ENCODE measurements around the gene DDX1. TPM values are rescaled to one million over a fixed set of nuclear protein-coding genes. Genes with fewer than 3 reads are reported as not detected.

The DDX1 gene
- total RNA-seq, 1 experiment from 2014 or later = 135 TPM

- DNase-seq (ENCODE audit: low read depth) = no peak
Observed at GRCh38 chr2:15645300-15645699, 53.6 kb downstream of the DDX1 start.

DNA sequence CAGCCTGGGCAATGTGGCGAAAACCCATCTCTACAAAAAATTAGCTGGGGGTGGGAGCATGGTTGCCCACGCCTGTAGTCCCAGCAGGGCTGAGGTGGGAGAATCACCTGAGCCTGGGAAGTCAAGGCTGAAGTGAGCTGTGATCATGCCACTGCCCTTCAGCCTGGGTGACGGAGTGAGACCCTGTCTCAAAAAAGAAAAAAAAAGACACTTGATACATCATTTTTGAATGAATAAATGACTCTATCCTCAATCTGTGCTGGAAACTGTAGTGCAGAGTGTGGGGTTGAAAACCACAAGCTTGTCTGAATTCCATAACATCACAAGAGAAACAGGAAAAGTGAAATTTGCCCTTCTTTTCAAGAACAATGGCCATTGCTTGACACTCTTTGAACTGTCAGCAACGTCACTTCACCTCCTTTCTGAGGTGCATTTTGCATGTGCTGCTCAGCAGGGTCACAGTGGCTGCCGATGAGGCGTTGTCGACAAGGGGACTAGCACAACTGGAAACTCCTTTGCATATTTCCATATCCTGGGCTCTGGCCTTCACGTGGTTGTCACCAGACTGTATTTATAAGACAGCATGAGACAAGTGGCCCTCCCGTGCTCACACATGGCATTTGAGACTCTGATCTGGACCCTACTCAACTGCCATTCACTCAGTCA, 54.2 kb downstream of the DDX1 start:
- no peak for DNase-seq (ENCODE audit: low read depth)

DNA sequence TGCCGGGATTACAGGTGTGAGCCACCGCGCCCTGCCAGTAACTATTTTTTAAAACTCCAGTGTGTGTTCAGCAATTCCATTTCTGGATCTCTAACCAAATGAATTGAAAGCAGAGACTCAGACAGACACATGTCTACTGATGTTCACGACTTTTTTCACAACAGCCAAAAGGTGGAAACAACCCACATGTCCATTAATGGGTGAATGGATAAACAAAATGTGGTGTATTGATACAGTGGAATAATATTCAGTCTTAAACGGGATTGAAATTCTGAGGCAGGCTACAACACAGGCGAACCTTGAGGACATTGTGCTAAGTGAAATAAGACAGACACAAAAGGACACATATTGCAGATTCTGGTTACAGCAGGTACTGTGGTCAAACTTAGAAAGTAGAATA, 55.0 kb downstream of the DDX1 start:
- DNase-seq (ENCODE audit: low read depth) = no peak

- no peak for DNase-seq (ENCODE audit: low read depth)
Observed at GRCh38 chr2:15647622-15648590, 56.2 kb downstream of the DDX1 start.

DNA sequence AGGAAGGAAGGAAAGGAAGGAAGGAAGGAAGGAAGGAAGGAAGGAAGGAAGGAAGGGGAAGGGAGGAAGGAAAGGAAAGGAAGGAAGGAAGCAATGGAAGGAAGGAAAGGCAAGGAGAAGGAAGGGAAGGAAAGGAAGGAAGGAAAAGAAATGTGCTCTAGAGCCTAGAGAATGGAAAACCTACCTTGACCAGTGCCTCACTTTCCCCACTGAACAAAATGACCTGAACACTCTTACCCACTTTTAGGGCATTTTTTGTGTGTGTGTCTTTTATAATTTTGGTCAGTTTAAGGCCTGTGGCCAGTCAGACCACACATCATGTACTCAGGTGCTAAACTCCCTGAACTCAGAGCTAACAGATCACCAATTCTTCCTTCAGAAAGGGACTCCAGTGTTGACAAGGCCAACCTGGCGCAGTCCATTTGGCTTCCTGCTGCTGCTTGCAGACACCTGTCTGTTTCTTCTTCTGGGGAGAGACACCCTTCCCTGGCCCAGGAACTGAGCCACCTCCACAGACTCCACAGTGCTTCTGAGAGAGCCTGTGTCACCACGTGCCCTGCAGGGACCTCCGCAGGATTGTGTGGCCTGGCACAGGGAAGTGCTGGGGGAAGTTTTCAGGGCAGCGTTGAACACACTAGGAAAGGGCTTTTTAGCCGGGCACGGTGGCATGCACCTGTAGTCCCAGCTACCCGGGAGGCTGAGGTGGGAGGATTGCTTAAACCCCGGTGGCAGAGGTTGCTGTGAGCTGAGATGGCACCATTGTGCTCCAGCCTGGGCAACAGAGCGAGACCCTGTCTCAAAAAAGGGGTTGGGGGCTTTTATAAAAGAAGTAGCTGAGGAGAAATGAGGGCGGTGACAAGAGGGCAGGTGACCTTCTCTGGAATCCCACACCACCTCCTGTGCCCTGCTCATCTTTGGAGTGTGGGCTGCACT, 57.2 kb downstream of the DDX1 start:
- DNase-seq (ENCODE audit: low read depth) = no peak

DNA sequence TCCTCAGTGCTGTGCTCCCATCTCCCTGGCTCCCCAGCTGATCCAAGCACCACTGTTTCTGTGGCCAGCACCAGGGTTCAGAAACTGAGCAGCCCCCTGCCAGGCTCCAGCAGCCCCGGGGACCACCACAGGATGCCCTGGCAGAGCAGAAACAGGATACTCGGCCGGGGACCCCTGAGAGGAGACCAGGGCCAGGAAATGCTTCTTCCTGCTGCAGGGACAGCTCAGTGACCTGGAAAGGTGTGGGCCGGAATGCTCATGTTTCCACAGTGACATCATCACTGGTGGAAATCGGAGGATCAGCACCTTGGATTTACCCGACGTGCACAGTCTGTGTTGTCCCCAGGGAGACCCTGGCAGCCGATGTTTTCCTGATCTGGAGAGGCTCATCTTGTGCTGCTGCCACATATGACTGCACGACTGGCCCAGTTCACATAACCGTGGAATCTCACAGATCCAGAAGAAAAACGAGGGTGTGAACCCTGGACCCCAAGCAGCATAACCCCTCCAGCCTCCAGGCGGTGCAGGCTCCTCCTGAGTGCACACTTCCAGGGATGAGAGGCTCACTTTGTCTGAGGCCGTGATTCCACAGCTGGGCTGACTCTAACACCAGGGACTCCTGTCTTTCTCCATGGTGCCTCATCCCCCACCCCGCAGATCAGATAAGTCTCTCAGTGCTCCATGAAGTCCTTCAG, 58.0 kb downstream of the DDX1 start:
- no peak for DNase-seq (ENCODE audit: low read depth)

GRCh38 chr2:15650616-15651366, 59.1 kb downstream of the DDX1 start:
- no peak for DNase-seq (ENCODE audit: low read depth)

DNA sequence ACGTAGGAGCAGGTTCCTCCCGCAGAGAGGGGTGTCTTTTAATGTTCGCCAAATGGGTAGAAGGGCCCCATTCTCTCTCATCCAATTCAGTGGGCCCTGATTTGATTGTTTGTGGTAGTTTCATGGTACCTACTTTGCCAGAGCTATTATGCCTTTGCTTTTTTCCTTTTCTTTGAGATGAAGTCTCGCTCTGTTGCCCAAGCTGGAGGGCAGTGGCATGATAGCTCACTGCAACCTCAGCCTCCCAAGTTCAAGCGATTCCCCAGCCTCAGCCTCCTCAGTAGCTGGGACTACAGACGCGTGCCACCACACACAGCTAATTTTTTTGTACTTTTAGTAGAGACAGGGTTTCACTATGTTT, 59.7 kb downstream of the DDX1 start:
- no peak for DNase-seq (ENCODE audit: low read depth)

DNA sequence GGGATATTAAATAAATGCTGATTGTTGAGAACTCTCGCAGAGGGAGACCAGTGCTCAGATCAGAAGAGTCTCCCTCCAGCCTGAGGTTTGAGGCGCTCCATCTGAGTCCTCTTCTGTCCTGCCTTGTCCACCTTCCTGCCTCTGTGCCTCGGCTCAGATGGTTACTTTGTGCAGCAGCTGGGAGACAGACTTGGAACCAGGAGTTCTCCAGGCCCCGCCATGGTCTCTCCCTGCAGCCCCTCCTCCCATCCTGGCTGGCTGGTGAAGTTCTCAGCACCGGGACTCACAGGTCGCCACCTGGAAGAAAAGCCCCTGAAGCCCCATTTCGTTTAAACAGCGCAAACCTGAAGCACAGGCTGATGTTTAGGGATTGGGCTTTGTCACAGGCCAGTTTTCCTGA, 60.6 kb downstream of the DDX1 start:
- DNase-seq (ENCODE audit: low read depth) = no peak

DNA sequence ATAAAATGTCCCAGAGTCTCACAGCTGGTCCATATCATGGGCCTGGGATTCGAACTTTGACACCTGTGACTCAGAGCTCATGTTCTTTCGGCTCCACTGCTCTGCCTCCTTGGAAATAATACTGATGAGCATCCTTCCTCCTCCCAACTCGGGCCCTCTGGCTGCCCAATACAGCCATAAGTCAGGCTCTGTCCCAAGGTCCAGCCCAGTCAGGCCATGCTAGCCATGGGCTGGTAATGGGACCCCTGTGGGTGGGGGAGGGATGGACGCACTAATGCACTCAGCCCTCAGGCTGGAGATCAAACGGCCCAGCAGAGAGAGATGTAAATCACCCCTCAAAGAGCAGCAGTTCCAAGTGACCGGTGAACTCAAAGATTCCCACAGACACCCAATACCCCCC, 61.1 kb downstream of the DDX1 start:
- DNase-seq (ENCODE audit: low read depth) = no peak

GRCh38 chr2:15653806-15654726, 62.4 kb downstream of the DDX1 start:
- DNase-seq (ENCODE audit: low read depth) = no peak

DNA sequence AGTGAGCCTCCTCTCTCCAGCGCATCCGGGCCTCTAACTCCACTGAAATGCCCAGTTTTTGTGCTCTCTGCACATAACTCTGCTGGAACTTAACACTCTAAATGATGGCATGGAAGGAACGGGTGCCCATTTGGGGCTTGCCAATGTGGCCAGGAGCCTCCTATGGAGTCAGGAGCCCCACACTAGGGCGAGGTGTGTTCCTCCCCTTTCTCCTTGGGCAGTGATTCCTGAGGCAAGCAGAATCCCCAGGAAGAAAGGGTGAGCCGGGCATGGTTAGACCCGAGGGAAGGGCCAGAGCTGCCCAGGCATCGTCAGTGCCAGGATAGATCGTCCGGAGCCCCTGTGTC, 63.0 kb downstream of the DDX1 start:
- DNase-seq (ENCODE audit: low read depth) = no peak

GRCh38 chr2:15655123-15655887, 63.6 kb downstream of the DDX1 start:
- DNase-seq (ENCODE audit: low read depth) = no peak

GRCh38 chr2:15656090-15656489, 64.4 kb downstream of the DDX1 start:
- DNase-seq (ENCODE audit: low read depth) = no peak

DNA sequence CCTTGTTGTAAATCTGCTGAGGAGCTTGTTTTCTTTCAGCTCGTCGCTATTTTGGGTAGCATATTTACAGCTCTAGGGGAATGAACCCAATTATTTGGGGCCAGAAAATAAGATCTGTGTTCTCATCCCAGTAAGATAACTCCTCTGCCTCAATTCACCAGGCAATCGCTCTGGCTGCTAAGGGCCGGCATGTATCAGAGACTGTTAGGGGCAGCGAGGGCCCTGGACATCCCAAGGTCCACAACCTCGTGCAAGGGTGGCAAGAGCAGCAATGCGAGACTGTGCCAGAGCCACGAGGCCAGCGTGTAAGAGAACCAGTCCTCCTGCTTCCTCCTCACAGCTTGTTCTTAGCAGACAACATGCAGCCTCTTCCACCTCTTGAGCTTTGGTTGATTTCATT, 66.1 kb downstream of the DDX1 start:
- no peak for DNase-seq (ENCODE audit: low read depth)

GRCh38 chr2:15658911-15659310, 67.2 kb downstream of the DDX1 start:
- DNase-seq (ENCODE audit: low read depth) = no peak

DNA sequence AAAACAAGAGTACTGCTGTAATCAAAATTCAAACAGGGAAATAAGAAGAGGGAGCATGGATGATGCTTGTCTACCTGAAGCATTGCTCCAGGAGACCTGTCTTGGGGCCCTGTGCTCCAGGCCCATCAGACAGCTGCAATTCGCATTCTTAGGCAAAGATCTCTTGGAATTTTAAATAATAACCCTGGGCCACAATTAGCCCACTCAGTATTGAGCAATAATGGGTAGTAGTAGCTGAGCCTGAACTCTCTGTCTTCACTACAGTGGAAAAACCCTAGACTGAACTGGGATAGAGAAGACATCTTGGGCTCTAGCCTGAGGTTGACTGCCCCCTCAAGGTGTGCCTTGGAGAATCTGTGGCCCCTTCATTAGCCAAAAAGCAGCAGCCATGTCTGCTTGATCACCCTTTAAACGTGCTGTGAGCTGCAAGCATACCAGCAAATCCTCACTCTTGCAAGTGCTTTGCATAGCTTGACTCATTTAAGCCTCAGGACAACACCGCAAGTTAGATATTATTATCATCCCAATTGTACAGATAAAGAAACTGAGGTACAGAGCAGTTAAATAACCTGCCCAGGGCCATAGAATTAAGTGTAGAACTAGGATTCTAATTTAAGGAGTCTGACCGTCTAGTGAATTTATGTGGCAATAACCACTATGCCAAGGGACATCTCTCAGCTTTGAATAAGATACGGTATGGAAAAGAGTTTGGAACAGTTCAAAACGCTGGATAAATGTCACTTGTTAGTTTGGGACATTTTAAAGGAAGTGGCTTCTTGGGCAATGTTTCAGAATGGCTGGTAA, 69.0 kb downstream of the DDX1 start:
- DNase-seq (ENCODE audit: low read depth) = no peak

GRCh38 chr2:15661295-15661569, 69.6 kb downstream of the DDX1 start:
- DNase-seq (ENCODE audit: low read depth) = no peak
